Cerebellar cortex (tissue), 1 donor: ENCODE results near the gene SNAP25.

Experiments
- DNase-seq: peaks from one replicate; pipeline ENCODE4 v3.0.0-alpha.2; 2015; ENCODE audit warnings: low spot score

The SNAP25 gene

DNA sequence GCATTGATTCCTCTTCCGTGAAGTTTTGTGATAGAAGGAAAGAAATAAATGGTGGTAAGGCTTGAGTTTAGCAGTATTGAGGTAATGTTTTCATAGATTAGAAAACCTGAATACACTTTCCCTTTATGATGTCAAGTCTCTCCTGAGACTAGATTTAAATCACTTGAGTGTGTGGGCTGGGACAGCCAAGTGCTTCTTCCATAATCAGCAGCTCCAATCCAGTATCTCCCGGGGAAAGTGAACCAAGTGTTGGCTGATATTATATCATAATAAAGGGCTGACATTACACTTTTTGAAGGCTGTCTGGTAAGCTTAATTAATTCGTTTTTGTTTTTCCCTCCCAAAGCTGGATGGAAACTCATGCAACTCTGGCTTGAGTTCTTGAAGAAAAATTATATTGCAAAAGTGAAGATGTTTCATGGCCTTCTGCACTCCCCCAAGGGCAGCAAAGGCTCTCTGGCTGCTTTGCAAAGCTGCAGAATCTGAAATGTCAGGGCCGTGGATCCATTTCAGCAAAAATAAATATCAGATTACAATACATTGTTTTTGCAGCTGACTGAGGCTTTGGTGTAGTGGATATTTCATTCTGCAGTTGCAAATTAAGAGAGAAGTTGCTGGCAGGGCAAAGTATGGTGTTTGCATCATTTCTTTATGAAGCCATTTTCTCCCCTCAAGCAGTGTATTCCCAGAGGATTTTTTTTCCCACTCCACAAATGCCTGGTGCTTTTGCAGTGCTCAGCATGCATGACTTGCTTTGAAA is 114.2 kb downstream of the SNAP25 start:
- no peak for DNase-seq

DNA sequence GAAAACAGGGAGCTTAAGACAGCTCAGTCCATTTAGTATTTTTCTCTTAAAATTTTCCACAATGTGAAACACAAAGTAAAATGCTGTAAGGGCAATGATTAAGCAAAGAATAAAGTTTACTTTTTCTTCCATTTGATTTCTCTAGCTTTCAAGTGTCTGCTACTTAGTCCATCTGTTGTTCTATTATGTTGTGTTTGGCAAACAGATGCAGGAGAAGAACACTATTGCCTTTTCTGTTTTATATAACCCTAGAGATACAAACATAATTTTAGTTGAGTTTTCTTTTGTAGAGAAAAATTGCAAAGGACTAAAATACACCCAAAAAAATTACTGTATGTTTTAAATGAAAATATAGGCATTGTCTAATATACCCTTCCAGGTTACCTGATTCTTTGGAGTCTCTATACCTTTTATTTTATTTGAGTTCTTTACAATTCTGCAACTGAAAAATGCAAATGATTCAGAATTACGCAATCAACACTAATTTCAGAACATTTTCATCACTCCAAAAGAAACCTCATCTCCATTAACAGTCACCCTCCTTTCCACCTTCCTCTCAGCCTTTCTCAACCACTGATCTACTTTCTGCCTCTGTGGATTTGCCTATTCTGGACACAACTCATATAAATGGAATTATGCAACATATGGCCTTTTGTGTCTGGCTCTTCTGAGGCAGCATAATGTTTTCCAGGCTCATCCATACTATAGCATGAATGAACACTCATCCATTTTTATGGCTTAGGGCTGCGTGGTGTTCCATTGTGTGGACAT is 118.5 kb downstream of the SNAP25 start:
- DNase-seq: no peak

DNA sequence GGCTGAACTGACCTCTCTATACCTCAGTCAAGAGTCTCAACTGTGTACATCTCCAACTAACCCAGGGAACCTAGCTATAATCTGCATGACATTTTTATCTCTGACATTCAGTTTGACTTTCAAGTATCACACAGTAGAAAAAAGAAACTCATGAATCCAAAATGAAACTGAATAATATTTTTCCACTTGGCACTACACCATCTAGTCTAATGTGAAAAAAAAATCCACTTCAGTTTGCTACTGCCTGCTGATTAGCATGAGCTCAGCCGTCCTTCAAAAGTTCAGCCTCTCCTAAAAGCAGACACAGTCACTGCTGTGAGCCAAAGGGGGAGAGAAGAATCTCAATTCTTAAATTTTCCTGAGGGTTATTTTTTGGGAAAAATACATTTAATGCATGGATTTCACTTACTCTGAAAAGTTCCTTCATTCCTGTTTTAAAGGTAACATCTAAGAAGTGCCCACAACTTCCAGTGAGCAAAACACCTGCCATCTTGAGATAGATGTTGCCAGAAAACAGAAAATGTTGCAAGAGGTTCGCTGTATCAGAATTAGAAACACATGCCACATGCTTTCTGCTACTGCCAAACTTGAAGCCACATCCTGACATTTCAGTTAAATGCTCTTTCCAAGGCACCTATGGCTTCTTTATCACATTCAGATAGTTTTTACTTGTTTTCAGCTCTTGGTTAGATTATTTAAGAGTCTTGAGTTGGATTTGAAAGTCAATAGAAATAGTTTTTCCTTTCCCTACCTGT is 120.0 kb downstream of the SNAP25 start:
- DNase-seq: no peak

DNA sequence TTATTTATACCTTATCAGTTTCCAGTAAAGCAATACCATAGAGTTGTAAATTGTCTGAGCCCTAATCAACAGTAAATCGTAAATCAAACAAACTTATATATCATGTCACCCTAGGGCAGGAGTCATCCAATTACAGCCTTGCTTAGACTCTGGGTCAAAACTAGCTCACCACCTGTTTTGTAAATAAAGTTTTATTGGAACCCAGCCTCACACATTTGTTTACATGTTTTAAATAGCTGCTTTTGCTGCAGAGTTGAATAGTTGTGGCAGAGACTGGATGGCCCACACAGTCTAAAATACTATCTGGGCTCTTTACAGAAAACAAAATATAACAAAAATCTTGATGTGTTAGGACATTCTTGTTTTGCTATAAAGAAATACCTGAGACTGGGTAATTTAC is 121.0 kb downstream of the SNAP25 start:
- no peak for DNase-seq

- DNase-seq: no peak
Measured at GRCh38 chr20:10342152-10342551, 123.5 kb downstream of the SNAP25 start.

DNA sequence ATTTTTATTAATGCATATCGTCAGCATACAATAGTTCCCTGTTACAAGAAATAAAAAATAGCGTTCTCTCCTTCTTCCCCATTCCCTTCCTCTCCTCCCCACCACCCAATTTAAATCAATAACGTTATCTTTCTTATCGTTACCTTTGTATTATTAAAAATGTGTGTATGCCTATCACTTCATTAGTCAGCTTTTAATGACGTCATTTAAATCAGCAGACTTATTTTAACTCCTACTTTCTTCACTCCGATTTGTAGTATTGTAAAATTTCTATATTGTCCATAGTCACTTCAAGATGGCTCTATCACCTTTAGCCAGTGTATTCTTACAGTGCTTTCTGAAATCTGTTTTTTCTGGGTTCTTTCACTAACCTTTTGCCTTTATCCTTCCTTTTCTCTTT is 126.3 kb downstream of the SNAP25 start:
- DNase-seq: no peak

GRCh38 chr20:10347086-10347880 is 128.7 kb downstream of the SNAP25 start:
- DNase-seq: no peak

GRCh38 chr20:10349118-10349517 is 130.5 kb downstream of the SNAP25 start:
- no peak for DNase-seq

DNA sequence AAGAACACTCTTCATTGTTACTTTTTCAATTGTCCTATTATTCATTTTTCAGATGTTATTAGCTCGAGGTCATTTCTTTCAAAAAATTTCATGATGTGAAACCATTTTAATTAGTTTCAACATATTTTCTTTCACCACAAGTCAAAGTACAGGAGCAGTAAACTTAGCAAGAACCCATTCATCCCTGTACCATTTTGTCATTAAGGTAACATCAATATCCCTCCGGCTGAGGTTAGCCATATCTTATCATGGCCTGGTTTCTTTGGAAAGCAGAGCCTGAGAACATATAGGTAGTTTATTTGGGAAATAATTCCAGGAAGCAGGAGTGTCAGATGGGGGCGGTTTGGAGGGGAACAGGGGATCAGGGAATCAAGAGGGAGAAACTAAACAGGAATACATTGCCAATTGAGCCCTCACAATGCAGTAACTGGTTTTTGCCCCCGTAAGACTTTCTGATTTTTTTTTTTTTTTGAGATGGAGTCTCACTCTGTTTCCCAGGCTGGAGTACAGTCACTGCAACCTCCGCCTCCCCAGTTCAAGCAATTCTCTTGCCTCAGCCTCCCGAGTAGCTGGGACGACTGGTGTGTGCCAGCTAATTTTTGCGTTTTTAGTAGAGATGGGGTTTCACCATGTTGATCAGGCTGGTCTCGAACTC is 131.7 kb downstream of the SNAP25 start:
- DNase-seq: no peak

- no peak for DNase-seq
Measured at GRCh38 chr20:10352934-10353824, 134.5 kb downstream of the SNAP25 start.

DNA sequence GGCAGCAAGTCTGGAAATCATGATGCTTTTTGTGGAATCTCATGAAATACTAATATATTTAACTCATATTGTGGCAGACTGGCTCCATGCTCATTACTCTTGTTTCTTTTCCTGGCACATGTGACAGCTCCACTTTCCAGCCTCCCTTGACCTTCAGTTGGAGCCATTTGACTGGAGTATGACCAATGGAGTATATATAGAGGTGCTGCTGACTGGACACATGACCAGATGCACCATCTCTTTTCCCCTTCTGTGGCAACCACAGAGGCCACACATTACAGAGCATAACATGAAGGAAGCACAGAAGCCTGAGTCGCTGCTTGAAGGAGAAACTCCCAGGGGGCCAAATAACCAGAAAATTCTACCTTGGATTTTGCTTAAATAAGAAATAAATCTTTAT is 138.0 kb downstream of the SNAP25 start:
- no peak for DNase-seq
